Colonic mucosa (tissue), 4 donors: ENCODE data around the gene TRIM32. TPM values are rescaled to one million over a fixed set of nuclear protein-coding genes. Genes with fewer than 3 reads are reported as not detected.
A peak's percentile ranks its signal among the peaks of the same experiment; 100 is the strongest.

Experiments
- DNase-seq: peaks from one replicate; pipeline ENCODE4 v3.0.0-alpha.2; 2020
- H3K27ac ChIP-seq: fragments of 200-600 bp; one replicate; pipeline ENCODE4 v1.8.0; 2021
- H3K27me3 ChIP-seq: fragments of 200-600 bp; one replicate; pipeline ENCODE4 v1.8.0; 2021
- H3K36me3 ChIP-seq: fragments of 200-600 bp; one replicate; pipeline ENCODE4 v1.8.0; 2021
- H3K4me1 ChIP-seq: fragments of 200-600 bp; one replicate; pipeline ENCODE4 v1.8.0; 2021; ENCODE audit warnings: mild to moderate bottlenecking
- H3K4me3 ChIP-seq: fragments of 200-600 bp; one replicate; pipeline ENCODE4 v1.8.0; 2021
- H3K9ac ChIP-seq, 2 donors: one replicate each; pipeline ENCODE4 v1.7.0; 2013; ENCODE audit warnings: control low read depth in 2 of 2, low read depth in 2 of 2, low read length in 2 of 2
- H3K9me3 ChIP-seq: fragments of 200-600 bp; one replicate; pipeline ENCODE4 v1.8.0; 2021
- CTCF ChIP-seq: fragments of 200-600 bp; IDR thresholded peaks from one replicate; pipeline ENCODE4 v1.8.0; 2022; ENCODE audit warnings: antibody characterized with exemption, mild to moderate bottlenecking
- intact Hi-C: fragments of 100-400 bp; cut with DNase I; formaldehyde crosslinking; loops from one replicate; pipeline ENCODE4 v1.14.1; 2022
- total RNA-seq, 2 donors: library from RNA; stranded (reverse); fragmentation: NEBNext Ultra II Directional in 1 of 2; extraction: Animal tissue kit (Norgen Biotek cat#: 25700) in 1 of 2; gene quantifications; one replicate each; pipeline ENCODE4 v1.2.1, GENCODE V29; 2021
- donor health status: healthy.
- donor health status: DM: no; HTN: no; CAD: no.
- donor health status: DM: no; HTN: no; CAD: no.

The TRIM32 gene
- total RNA-seq, 2 donors from 2014 or later: 17.1 to 17.2 TPM

- Histone ChIP-seq H3K4me3 (no peak overlapping the region), H3K27ac (no peak overlapping the region), H3K27me3 (no peaks in the 10 kb centered on the region), H3K9me3 (no peaks in the 10 kb centered on the region), H3K4me1 (peaks cover 12% of the 10 kb centered on the region), H3K9ac (no peak overlapping the region), H3K36me3 (no peaks in the 10 kb centered on the region)
- no peak for TF ChIP-seq CTCF
- intact Hi-C loops: no loop called here
- no peak for DNase-seq
Measured at GRCh38 chr9:116685166-116685565, 1.9 kb upstream of the TRIM32 start.

DNA sequence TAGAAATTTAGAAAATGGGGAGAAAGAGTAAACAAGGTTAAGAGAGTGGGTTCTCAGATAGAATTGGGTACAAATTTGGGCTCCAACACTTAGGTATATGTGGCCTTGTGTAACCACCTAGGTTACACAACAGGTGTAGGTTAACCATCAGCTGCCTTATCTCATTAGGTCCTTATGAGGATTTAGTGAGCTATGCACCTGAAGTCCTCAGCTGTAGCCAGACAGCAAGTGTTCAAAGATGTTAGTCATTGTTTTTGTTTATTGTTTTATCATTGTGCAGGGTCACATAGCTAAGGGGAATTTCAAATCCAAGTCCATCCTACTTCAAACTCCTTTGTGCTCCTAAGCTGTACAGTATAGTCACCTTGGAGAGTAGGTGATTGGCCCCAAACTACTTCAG, 970 bp upstream of the TRIM32 start:
- peaks cover 12% of the 10 kb centered on the region for H3K4me1 ChIP-seq
- no peaks in the 10 kb centered on the region for H3K36me3 ChIP-seq
- DNase-seq: no peak
- peak overlapping the region; percentile 57 to 72 for H3K9ac ChIP-seq
- no peak for TF ChIP-seq CTCF
- no peaks in the 10 kb centered on the region for H3K27me3 ChIP-seq
- no peaks in the 10 kb centered on the region for H3K9me3 ChIP-seq
- intact Hi-C loops: no loop called here
- H3K27ac ChIP-seq: no peak overlapping the region
- no peak overlapping the region for H3K4me3 ChIP-seq

GRCh38 chr9:116686693-116687073, 422 bp upstream of the TRIM32 start:
- no peaks in the 10 kb centered on the region for H3K27me3 ChIP-seq
- H3K4me1 ChIP-seq: peaks cover 12% of the 10 kb centered on the region
- H3K4me3 ChIP-seq: peak overlapping the region; percentile 66
- H3K9me3 ChIP-seq: no peaks in the 10 kb centered on the region
- DNase-seq: no peak
- intact Hi-C loops: no loop called here
- H3K27ac ChIP-seq: no peak overlapping the region
- no peaks in the 10 kb centered on the region for H3K36me3 ChIP-seq
- TF ChIP-seq CTCF: no peak
- peak overlapping the region; percentile 57 to 72 for H3K9ac ChIP-seq

DNA sequence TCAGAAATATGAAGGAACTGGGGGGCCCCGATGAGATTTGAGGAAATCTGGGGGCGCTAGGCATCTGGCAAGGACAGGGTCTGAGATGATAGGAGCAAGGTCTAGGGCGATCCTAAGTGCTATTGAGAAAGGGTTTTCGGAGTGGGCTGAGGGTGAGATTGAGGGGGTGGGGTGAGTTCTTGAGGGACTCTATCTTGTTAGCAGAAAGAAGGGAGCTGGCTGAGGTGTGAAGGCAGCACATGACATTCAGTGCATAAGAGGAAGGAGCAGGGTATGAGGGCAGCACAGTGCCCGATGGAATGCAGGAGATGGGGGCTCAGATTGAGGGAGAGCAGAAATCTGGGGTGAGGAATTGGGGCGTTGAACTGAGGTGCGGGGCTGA, 640 bp downstream of the TRIM32 start:
- DNase-seq: no peak

DNA sequence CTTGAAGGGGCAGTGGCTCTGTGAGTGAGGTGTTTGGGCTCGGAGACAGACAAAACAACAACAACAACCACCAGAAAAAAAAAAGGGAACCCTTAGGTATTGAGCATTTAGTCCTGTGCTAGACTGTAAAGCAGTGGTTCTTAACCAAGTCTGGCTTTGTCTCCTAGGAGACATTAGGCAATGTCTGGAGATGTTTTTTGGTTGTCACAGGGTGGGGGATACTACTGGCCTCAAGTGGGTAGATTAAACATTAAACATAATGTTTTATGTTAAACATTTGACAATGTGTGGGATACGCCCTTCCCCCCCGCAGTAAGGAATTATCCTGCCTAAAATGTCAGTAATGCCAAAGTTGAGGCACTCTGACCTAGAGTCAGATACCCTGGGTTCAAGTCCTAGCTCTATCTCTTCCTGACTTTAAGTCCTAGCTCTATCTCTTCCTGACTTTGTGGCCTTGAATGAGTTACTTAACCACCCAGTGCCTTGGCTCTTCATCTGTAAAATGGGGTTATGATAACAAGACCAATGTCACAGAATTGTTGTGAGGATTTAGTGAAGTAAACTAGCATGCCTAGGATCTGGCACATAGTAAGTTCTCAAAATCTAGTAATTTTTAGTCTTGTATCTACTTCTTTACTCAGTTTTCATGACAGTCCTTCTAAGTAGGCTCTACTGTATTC, 1.8 kb downstream of the TRIM32 start:
- DNase-seq: no peak

More for the DNA sequence above, 640 bp downstream of the TRIM32 start:
- Histone ChIP-seq H3K27me3 (no peaks in the 10 kb centered on the region), H3K36me3 (no peaks in the 10 kb centered on the region), H3K4me3 (peak overlapping the region; percentile 66), H3K27ac (peak overlapping the region; percentile 22), H3K9ac (peak overlapping the region; percentile 57 to 73), H3K9me3 (no peaks in the 10 kb centered on the region), H3K4me1 (peaks cover 12% of the 10 kb centered on the region)
- intact Hi-C loops: no loop called here
- no peak for TF ChIP-seq CTCF

More for the DNA sequence above, 1.8 kb downstream of the TRIM32 start:
- H3K27ac ChIP-seq: no peak overlapping the region
- H3K4me3 ChIP-seq: no peak overlapping the region
- H3K27me3 ChIP-seq: no peaks in the 10 kb centered on the region
- H3K4me1 ChIP-seq: peaks cover 12% of the 10 kb centered on the region
- no peaks in the 10 kb centered on the region for H3K9me3 ChIP-seq
- H3K36me3 ChIP-seq: no peaks in the 10 kb centered on the region
- intact Hi-C loops: no loop called here
- TF ChIP-seq CTCF: no peak
- H3K9ac ChIP-seq: no peak overlapping the region
